ENCODE measurements around the gene NDUFV2.

Gene NDUFV2

DNA sequence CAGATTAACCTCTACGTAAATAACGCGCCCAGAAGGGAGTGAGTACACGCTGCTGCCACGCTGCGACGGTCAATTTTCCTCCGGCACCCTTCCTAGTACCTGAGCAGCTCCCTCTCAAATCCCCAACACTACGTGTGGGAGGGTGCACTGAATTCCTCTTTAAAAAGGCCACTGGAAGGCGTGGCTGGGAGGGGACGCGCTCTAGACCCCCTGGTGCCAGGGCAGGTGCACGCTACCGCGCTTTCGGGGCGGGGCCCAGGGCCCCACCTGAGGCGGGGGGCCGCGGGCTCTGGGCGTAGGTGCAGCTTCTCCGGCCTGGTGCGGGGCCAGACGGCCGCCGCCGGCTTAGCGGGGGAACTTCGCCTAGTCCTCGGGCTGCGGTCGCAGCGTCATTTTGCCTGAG, 33.4 kb downstream of the NDUFV2 start:
- H2BK5ac ChIP-seq (ENCODE audit: low read length), result peak overlapping the region; percentile 75
- H4K8ac ChIP-seq (ENCODE audit: low read depth, low read length), result no peak overlapping the region
- H3K23ac ChIP-seq (ENCODE audit: low read depth, low read length, poor library complexity), result peak overlapping the region; percentile 98
- H3K27me3 ChIP-seq (ENCODE audit: control insufficient read depth in 3 of 3, insufficient read depth in 3 of 3, low read depth in 1 of 3, low read length in 3 of 3), result no peaks in the 10 kb centered on the region
- DNase-seq (ENCODE audit: low spot score), result no peak
- H2BK12ac ChIP-seq (ENCODE audit: low read length), result no peak overlapping the region
- no peak overlapping the region for H3K4ac ChIP-seq (ENCODE audit: low read length)
- H3K4me3 ChIP-seq (ENCODE audit: low read length in 2 of 2), result peak overlapping the region; percentile 83 to 97
- H3K79me1 ChIP-seq (ENCODE audit: low read depth, low read length), result peaks cover 7% of the 10 kb centered on the region
- peak overlapping the region; percentile 49 for H3K27ac ChIP-seq (replicated peaks; ENCODE audit: low read length)
- H2BK15ac ChIP-seq (ENCODE audit: low read length), result no peak overlapping the region
- peak overlapping the region; percentile 87 for H3K4me2 ChIP-seq (ENCODE audit: insufficient read depth, low read length, poor library complexity, severe bottlenecking)
- H2AK5ac ChIP-seq (ENCODE audit: low read depth, low read length), result peak overlapping the region; percentile 9
- no CpG with 5 or more reads among the region's 33 CpGs for WGBS, 2 donors (ENCODE audit: extremely low coverage in 2 of 2, insufficient read length in 2 of 2, insufficient replicate concordance in 1 of 2)
- H3K36me3 ChIP-seq (replicated peaks in 1 of 2; ENCODE audit: control insufficient read depth in 2 of 2, insufficient read depth in 2 of 2, low read length in 2 of 2), result peaks cover 9 to 49% of the 10 kb centered on the region in 2 donors
- H3K4me1 ChIP-seq (ENCODE audit: control insufficient read depth in 2 of 2, insufficient read depth in 1 of 2, low read depth in 1 of 2, low read length in 2 of 2), result peaks cover 1 to 16% of the 10 kb centered on the region in 2 donors
- peak overlapping the region; percentile 96 for H3K18ac ChIP-seq (ENCODE audit: low read length)
- H3K9ac ChIP-seq (ENCODE audit: low read depth, low read length, poor library complexity), result peak overlapping the region; percentile 93
- peak overlapping the region; percentile 99 for H2AFZ ChIP-seq (ENCODE audit: low read length)
- no peak overlapping the region for H4K91ac ChIP-seq (ENCODE audit: low read depth, low read length, poor library complexity)
- H3K14ac ChIP-seq (ENCODE audit: low read length), result no peak overlapping the region
- H2BK120ac ChIP-seq (ENCODE audit: low read depth, low read length), result no peak overlapping the region
- H3K9me3 ChIP-seq (replicated peaks in 1 of 2; ENCODE audit: control insufficient read depth in 2 of 2, insufficient read depth in 1 of 2, low read depth in 1 of 2, low read length in 2 of 2), result no peaks in the 10 kb centered on the region

DNA sequence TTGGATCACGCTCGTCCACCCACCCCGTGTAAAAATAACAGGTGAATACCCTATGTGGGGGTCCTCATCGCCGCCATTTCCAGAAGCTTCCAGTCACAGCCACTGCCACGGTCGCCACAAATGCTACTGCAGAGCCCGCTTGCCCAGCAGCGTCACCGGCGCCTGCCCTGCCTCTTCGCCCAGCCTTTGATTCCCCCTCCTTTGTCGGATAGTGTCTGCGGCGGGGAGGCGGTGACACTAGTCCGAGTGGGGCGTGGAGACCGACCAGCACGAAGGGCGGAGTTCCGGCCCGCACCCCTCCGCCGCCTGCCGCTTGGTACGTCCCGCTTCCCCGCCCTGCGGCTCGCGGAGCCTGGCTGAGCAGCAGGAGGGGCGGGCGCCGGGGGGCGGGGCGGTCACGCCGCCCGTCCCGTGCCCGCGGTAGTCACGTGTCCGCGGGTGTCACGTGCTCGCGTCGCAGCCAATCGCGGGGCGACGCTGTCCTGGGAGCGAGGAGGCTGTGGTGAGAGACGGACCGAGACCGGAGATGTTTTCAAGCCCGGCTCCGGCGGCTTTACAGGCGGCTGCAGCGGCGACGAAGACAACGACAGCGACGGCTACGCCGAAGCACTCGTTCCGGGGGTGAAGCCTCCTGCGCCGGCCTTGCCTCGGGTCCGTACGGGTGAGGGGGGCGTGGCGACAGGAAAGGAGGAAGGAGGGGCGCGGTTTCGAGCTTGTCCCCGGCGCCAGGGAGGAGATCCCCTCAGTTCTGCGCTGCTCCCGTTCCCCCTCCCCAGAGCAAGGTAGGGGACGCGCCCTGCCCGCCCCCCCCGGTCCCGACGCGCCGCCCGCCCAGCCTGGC, 34.0 kb downstream of the NDUFV2 start, which contains the start of gene ANKRD12:
Gene ANKRD12, plus strand, starts transcription at position 467 of the 841 bp plus-strand sequence. CDS start 45,652 bp downstream, outside the sequence.
- Histone ChIP-seq H2AFZ (ENCODE audit: low read length) (peak within 1 kb of the TSS; percentile 99), H2BK5ac (ENCODE audit: low read length) (peak within 1 kb of the TSS; percentile 82), H3K79me1 (ENCODE audit: low read depth, low read length) (peaks cover 5% of the 10 kb centered on the region), H2BK120ac (ENCODE audit: low read depth, low read length) (no peak within 1 kb of the TSS), H3K9me3 (replicated peaks in 1 of 2; ENCODE audit: control insufficient read depth in 2 of 2, insufficient read depth in 1 of 2, low read depth in 1 of 2, low read length in 2 of 2) (no peaks in the 10 kb centered on the region), H3K18ac (ENCODE audit: low read length) (peak within 1 kb of the TSS; percentile 100), H2BK12ac (ENCODE audit: low read length) (no peak within 1 kb of the TSS), H3K9ac (ENCODE audit: low read depth, low read length, poor library complexity) (peak within 1 kb of the TSS; percentile 97), H3K27me3 (ENCODE audit: control insufficient read depth in 3 of 3, insufficient read depth in 3 of 3, low read depth in 1 of 3, low read length in 3 of 3) (no peaks in the 10 kb centered on the region), H3K4me1 (ENCODE audit: control insufficient read depth in 2 of 2, insufficient read depth in 1 of 2, low read depth in 1 of 2, low read length in 2 of 2) (peaks cover 1 to 16% of the 10 kb centered on the region in 2 donors), H3K14ac (ENCODE audit: low read length) (peak within 1 kb of the TSS; percentile 94), H3K36me3 (replicated peaks in 1 of 2; ENCODE audit: control insufficient read depth in 2 of 2, insufficient read depth in 2 of 2, low read length in 2 of 2) (peaks cover 7 to 43% of the 10 kb centered on the region in 2 donors), H3K23ac (ENCODE audit: low read depth, low read length, poor library complexity) (peak within 1 kb of the TSS; percentile 98), H3K4me2 (ENCODE audit: insufficient read depth, low read length, poor library complexity, severe bottlenecking) (peak within 1 kb of the TSS; percentile 87), H4K8ac (ENCODE audit: low read depth, low read length) (no peak within 1 kb of the TSS), H3K27ac (replicated peaks; ENCODE audit: low read length) (peak within 1 kb of the TSS; percentile 99), H3K4me3 (ENCODE audit: low read length in 2 of 2) (peak within 1 kb of the TSS; percentile 96 to 97), H2AK5ac (ENCODE audit: low read depth, low read length) (peak within 1 kb of the TSS; percentile 9), H2BK15ac (ENCODE audit: low read length) (peak within 1 kb of the TSS; percentile 83), H4K91ac (ENCODE audit: low read depth, low read length, poor library complexity) (peak within 1 kb of the TSS; percentile 85), H3K4ac (ENCODE audit: low read length) (no peak within 1 kb of the TSS)
- WGBS, 2 donors (ENCODE audit: extremely low coverage in 2 of 2, insufficient read length in 2 of 2, insufficient replicate concordance in 1 of 2), result no CpG with 5 or more reads among the region's 95 CpGs
- peak; percentile 97 for DNase-seq (ENCODE audit: low spot score)

DNA sequence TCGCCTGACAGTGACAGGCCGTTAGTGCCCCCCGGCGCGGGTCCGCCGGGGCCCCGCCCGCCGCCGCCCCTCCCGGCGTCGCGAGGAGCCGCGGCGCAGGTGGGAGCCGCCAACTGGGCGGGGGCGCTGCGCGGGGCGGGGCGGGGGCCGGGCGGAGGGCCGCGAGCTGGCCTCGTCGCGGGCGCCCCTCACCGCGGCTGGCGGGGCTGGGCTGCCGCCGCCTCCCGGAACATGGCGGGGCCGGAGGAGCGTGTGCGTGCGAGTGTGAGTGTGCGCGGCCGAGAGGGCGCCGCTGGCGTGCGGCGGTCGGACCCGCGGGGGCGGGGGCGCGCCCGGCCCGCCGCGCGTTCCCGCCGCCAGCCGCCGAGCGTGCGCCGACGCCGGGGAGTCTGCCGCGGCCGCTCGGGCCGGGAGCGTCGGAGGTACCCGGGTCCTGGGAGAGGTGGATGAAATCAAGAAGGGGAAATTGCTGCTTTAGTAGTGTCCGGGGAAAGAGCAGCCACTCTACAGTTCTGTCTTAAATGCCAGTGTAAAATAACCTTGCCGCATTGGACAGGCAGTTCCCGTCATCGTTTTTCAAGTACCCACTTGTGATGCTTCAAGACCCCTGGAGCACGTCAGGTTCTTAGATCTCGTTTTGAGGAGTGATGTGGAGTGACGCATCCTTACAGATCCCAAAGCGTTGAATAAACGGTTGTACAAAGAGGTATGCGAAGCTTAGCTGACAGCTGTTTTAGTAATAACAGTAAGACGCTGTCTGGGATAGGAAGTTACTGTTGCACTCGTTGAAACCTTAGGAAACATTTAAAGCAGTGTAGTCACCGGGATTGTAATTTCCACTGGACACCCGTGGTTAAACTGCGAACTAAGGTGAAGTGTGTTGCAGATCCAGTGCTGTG, 34.9 kb downstream of the NDUFV2 start:
- no peak overlapping the region for H4K91ac ChIP-seq (ENCODE audit: low read depth, low read length, poor library complexity)
- peak overlapping the region; percentile 99 for H3K27ac ChIP-seq (replicated peaks; ENCODE audit: low read length)
- no peak overlapping the region for H3K4ac ChIP-seq (ENCODE audit: low read length)
- peaks cover 5% of the 10 kb centered on the region for H3K79me1 ChIP-seq (ENCODE audit: low read depth, low read length)
- H3K36me3 ChIP-seq (replicated peaks in 1 of 2; ENCODE audit: control insufficient read depth in 2 of 2, insufficient read depth in 2 of 2, low read length in 2 of 2), result peaks cover 5 to 34% of the 10 kb centered on the region in 2 donors
- DNase-seq (ENCODE audit: low spot score), result peak; percentile 56
- peak overlapping the region; percentile 96 to 97 for H3K4me3 ChIP-seq (ENCODE audit: low read length in 2 of 2)
- no peaks in the 10 kb centered on the region for H3K9me3 ChIP-seq (replicated peaks in 1 of 2; ENCODE audit: control insufficient read depth in 2 of 2, insufficient read depth in 1 of 2, low read depth in 1 of 2, low read length in 2 of 2)
- H3K4me1 ChIP-seq (ENCODE audit: control insufficient read depth in 2 of 2, insufficient read depth in 1 of 2, low read depth in 1 of 2, low read length in 2 of 2), result peaks cover 1 to 16% of the 10 kb centered on the region in 2 donors
- H2BK12ac ChIP-seq (ENCODE audit: low read length), result no peak overlapping the region
- no peak overlapping the region for H4K8ac ChIP-seq (ENCODE audit: low read depth, low read length)
- H3K4me2 ChIP-seq (ENCODE audit: insufficient read depth, low read length, poor library complexity, severe bottlenecking), result peak overlapping the region; percentile 66
- H2AK5ac ChIP-seq (ENCODE audit: low read depth, low read length), result no peak overlapping the region
- no peak overlapping the region for H2BK120ac ChIP-seq (ENCODE audit: low read depth, low read length)
- WGBS, 2 donors (ENCODE audit: extremely low coverage in 2 of 2, insufficient read length in 2 of 2, insufficient replicate concordance in 1 of 2), result no CpG with 5 or more reads among the region's 95 CpGs
- H3K14ac ChIP-seq (ENCODE audit: low read length), result no peak overlapping the region
- peak overlapping the region; percentile 99 for H2AFZ ChIP-seq (ENCODE audit: low read length)
- no peaks in the 10 kb centered on the region for H3K27me3 ChIP-seq (ENCODE audit: control insufficient read depth in 3 of 3, insufficient read depth in 3 of 3, low read depth in 1 of 3, low read length in 3 of 3)
- H3K18ac ChIP-seq (ENCODE audit: low read length), result peak overlapping the region; percentile 71
- no peak overlapping the region for H3K23ac ChIP-seq (ENCODE audit: low read depth, low read length, poor library complexity)
- H3K9ac ChIP-seq (ENCODE audit: low read depth, low read length, poor library complexity), result peak overlapping the region; percentile 97
- peak overlapping the region; percentile 82 for H2BK5ac ChIP-seq (ENCODE audit: low read length)
- H2BK15ac ChIP-seq (ENCODE audit: low read length), result no peak overlapping the region

All from neuronal stem cell (in vitro differentiated cells).